Heart right ventricle (tissue), 16 donors: ENCODE results near the gene DNAH6. TPM values are rescaled to one million over a fixed set of nuclear protein-coding genes. Genes with fewer than 3 reads are reported as not detected.

Source experiments
- ATAC-seq, 8 donors: fragments of 200-7000 bp; cut with Tn5 transposase; one replicate each; pipeline ENCODE4 v1.9.1; 2020; ENCODE audit warnings: mild to moderate bottlenecking in 8 of 8, moderate library complexity in 8 of 8, moderate number of reproducible peaks in 1 of 8
- DNase-seq, 2 donors: peaks; one replicate each; pipeline ENCODE4 v3.0.0-alpha.2; 2020
- H3K27ac ChIP-seq, 10 donors: fragments of 200-600 bp; sonication (generic) in 2 of 10; one replicate each; pipeline versions ENCODE4 v1.5.0 to v1.8.0; 2020 to 2022; ENCODE audit warnings: mild to moderate bottlenecking in 3 of 10
- H3K27me3 ChIP-seq, 7 donors: fragments of 200-600 bp; one replicate each; pipeline ENCODE4 v1.8.0; 2021 to 2022; ENCODE audit warnings: mild to moderate bottlenecking in 2 of 7
- H3K36me3 ChIP-seq, 9 donors: fragments of 200-600 bp; sonication (generic) in 1 of 9; one replicate each; pipeline versions ENCODE4 v1.5.0 to v1.8.0; 2020 to 2022; ENCODE audit warnings: mild to moderate bottlenecking in 2 of 9
- H3K4me1 ChIP-seq, 9 donors: fragments of 200-600 bp; sonication (generic) in 1 of 9; one replicate each; pipeline versions ENCODE4 v1.5.0 to v1.8.0; 2020 to 2022; ENCODE audit warnings: mild to moderate bottlenecking in 4 of 9
- H3K4me3 ChIP-seq, 10 donors: fragments of 200-600 bp; sonication (generic) in 2 of 10; one replicate each; pipeline versions ENCODE4 v1.5.0 to v1.8.0; 2020 to 2022; ENCODE audit warnings: mild to moderate bottlenecking in 7 of 10, moderate library complexity in 2 of 10
- H3K9me3 ChIP-seq, 11 donors: fragments of 200-600 bp in 10 of 11; sonication (generic) in 2 of 11; one replicate each; pipeline versions ENCODE4 v1.5.0 to v1.8.0; 2013 to 2022; ENCODE audit warnings: mild to moderate bottlenecking in 2 of 11, control low read depth in 1 of 11, moderate library complexity in 1 of 11
- WGBS, 2 donors: extraction: QIAGEN DNeasy Blood & Tissue Kit; methylation state at CpG; one replicate each; pipeline ENCODE4 v1.1.7; 2013; ENCODE audit warnings: inconsistent platforms in 1 of 2; 5-methylcytosine and 5-hydroxymethylcytosine counted together
- intact Hi-C, 10 donors: fragments of 100-400 bp; cut with DNase I; formaldehyde crosslinking; loops; one replicate each; pipeline versions ENCODE4 v1.11.1 to v1.14.2; 2022
- polyA plus RNA-seq, 2 donors: library from polyadenylated mRNA; stranded (reverse); fragments of 200-250 nt; gene quantifications; one replicate each; pipeline ENCODE4 v1.2.3, GENCODE V29; 2013
- total RNA-seq, 10 donors: library from RNA; stranded (reverse); fragmentation: NEBNext Ultra II Directional in 3 of 10; extraction: Animal tissue kit (Norgen Biotek cat#: 25700) in 3 of 10; gene quantifications; one replicate each; pipeline versions ENCODE4 v1.2.1 to v1.2.4, GENCODE V29; 2021 to 2023
- TF ChIP-seq, protein P1 (sequence below), 9 donors: fragments of 200-600 bp; sonication (generic) in 2 of 9; IDR thresholded peaks; one replicate each; pipeline versions ENCODE4 v1.5.0 to v1.8.0; 2021 to 2022; ENCODE audit warnings: antibody characterized with exemption in 9 of 9, mild to moderate bottlenecking in 5 of 9, moderate library complexity in 1 of 9
- donor health status: Arrhythmogenic right ventricular cardiomyopathy.
- donor health status: ischemic (EF 13 %, LVEDD 7.1; RV severe dilation, severe dysfunction).
- donor health status: healthy with polysubstance abuse.
- donor health status: DM: no; HTN: yes; CAD: no.
- donor health status: DM: no; HTN: no; CAD: no.
- donor health status: ischemic (EF 25% LVEDD 6.9; RV normal size, moderate dysfunction).
- donor health status: ischemic (EF 25% LVEDD 5.7; RV mildly dilated, moderate dysfunction).
- donor health status: healthy.
- donor health status: DM: yes; HTN: yes; CAD: no.
- donor health status: Ischemic cardiomyopathy.
- donor health status: ischemic (EF 35%, LVEDD 5.7; RV mildly dilated, moderate dysfunction).
- donor health status: nonischemic (EF 11% LVEDD 7.7; RV severe dilation, severe dysfunction).
- donor health status: DM: yes; HTN: yes; CAD: no.
- donor health status: PGD.
- donor health status: ischemic (EF 29% LVEDD 5.4; RV normal size, mild dysfunction).
- donor health status: nonischemic (EF 23%, LVEDD 6.1; RV moderate dilation, normal function).

The DNAH6 gene
- total and polyA plus RNA-seq, 12 donors = 0.03 to 0.49 (median 0.23) TPM; not detected in 1

DNA sequence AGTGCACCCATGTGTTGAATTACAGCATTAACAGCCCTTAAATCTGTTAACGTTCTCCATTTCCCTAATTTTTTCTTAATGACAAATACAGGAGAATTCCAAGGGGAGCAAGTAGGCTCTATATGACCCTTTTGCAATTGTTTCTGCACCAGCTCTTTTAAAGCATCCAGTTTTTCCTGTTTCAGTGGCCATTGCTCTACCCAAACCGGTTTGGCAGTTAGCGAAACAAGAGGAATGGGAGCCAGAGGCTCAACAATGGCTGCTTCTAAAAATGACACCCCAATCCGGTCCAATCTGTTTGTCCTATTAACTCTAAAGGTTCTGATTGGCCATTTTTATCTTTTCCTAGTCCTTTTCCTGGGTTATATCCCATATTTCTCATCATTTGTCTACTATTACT is 42.1 kb upstream of the DNAH6 start:
- Histone ChIP-seq H3K27me3 (no peaks in the 10 kb centered on the region), H3K4me1 (no peaks in the 10 kb centered on the region), H3K36me3 (no peaks in the 10 kb centered on the region), H3K27ac (no peak overlapping the region), H3K4me3 (no peak overlapping the region), H3K9me3 (peaks cover 0 to 32% (median 8%) of the 10 kb centered on the region in 11 donors)
- ATAC-seq (no peak), DNase-seq (no peak)
- 76 to 81% methylated on average over 4 of the region's 4 CpGs for WGBS, 2 donors
- intact Hi-C loops = no loop called here
- TF ChIP-seq, protein P1, sequence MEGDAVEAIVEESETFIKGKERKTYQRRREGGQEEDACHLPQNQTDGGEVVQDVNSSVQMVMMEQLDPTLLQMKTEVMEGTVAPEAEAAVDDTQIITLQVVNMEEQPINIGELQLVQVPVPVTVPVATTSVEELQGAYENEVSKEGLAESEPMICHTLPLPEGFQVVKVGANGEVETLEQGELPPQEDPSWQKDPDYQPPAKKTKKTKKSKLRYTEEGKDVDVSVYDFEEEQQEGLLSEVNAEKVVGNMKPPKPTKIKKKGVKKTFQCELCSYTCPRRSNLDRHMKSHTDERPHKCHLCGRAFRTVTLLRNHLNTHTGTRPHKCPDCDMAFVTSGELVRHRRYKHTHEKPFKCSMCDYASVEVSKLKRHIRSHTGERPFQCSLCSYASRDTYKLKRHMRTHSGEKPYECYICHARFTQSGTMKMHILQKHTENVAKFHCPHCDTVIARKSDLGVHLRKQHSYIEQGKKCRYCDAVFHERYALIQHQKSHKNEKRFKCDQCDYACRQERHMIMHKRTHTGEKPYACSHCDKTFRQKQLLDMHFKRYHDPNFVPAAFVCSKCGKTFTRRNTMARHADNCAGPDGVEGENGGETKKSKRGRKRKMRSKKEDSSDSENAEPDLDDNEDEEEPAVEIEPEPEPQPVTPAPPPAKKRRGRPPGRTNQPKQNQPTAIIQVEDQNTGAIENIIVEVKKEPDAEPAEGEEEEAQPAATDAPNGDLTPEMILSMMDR (IDR thresholded peaks at IDR 0.05) = no peak

DNA sequence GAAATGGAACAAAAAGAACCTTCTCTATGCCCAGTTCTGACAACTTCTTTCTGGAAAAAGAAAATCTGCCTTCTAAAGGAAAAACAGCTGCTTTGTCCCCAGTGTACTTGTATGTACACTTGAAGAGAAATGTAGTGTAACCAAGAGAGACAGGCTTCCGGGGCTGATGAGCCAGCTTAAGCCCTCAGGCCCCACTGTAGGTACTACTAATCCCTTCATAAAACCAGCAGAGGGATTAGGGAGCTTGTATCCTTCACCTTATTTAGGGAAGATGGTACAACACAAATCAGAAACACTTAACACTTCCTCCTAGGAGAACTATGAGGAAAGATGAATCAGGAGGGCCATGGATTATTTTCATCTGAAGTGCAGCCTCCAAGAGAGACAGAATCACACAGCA is 38.4 kb upstream of the DNAH6 start:
- intact Hi-C loops = no loop called here
- no peak for ATAC-seq
- H3K4me3 ChIP-seq = no peak overlapping the region
- no peaks in the 10 kb centered on the region for H3K36me3 ChIP-seq
- WGBS, 2 donors = 79 to 87% methylated on average over 1 of the region's 1 CpG
- H3K9me3 ChIP-seq = peaks cover 0 to 20% (median 4%) of the 10 kb centered on the region in 11 donors
- TF ChIP-seq, protein P1 (IDR thresholded peaks at IDR 0.05) = no peak
- H3K27me3 ChIP-seq = no peaks in the 10 kb centered on the region
- DNase-seq = no peak
- no peak overlapping the region for H3K27ac ChIP-seq
- no peaks in the 10 kb centered on the region for H3K4me1 ChIP-seq

DNA sequence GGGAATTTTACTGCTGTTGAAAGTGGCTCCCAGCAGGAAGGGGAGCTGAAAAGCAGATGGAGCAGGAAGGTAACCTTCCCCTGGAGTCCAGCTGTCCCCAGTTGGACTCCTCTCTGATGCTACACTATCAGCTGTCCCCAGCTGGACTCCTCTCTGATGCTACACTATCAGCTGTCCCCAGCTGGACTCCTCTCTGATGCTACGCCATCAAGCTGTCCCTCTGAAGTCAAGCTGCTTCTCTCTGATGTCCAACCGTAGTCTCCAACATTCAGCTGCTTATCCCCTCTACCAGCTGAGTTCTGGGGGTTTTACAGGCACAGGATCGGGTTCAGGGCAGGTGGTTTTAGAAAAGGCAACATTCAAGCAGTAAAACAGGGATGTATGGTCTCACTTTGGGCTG is 37.4 kb upstream of the DNAH6 start:
- intact Hi-C loops = no loop called here
- Histone ChIP-seq H3K4me1 (no peaks in the 10 kb centered on the region), H3K27ac (no peak overlapping the region), H3K9me3 (peaks cover 0 to 20% (median 4%) of the 10 kb centered on the region in 11 donors), H3K4me3 (no peak overlapping the region), H3K36me3 (no peaks in the 10 kb centered on the region), H3K27me3 (no peaks in the 10 kb centered on the region)
- ATAC-seq (no peak), DNase-seq (no peak)
- TF ChIP-seq, protein P1 (IDR thresholded peaks at IDR 0.05) = no peak
- WGBS, 2 donors = 67 to 87% methylated on average over 3 of the region's 3 CpGs

DNA sequence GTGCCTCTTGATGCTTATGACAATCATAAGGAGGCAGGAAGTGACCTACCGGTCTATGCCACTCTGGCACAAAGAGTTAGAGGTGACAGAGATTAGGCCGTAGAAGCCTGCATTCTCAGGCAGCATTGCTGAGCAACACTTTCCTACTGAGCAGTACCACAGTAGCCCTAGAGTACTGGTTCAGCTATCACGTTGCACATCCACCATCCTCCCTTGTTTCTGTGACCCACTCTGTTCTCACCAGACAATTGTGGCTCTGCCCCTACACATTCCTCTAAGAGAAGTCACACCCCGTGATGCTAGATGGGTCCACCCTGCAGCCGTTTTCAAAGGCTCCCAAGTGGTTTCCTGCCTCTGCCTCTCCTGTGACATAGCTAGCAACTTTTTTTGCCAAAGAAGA is 34.6 kb upstream of the DNAH6 start:
- WGBS, 2 donors = 39 to 53% methylated on average over 5 of the region's 5 CpGs
- H3K27me3 ChIP-seq = no peaks in the 10 kb centered on the region
- H3K4me3 ChIP-seq = no peak overlapping the region
- no peak overlapping the region for H3K27ac ChIP-seq
- H3K4me1 ChIP-seq = peaks cover 0 to 9% (median 0%) of the 10 kb centered on the region in 9 donors
- peaks cover 0 to 14% (median 2%) of the 10 kb centered on the region in 11 donors for H3K9me3 ChIP-seq
- intact Hi-C loops = loop anchor here in 1 of 10 donors (10.0 kb wide), 1 partner anchor 153 kb away; no protein-coding TSS in a partner anchor
- H3K36me3 ChIP-seq = no peaks in the 10 kb centered on the region
- no peak for ATAC-seq
- TF ChIP-seq, protein P1 (IDR thresholded peaks at IDR 0.05) = no peak
- DNase-seq = no peak
